NB4 (cell line): ENCODE measurements around the gene LRRC14B.

Experiments used
- CTCF ChIP-seq: IDR thresholded peaks from one replicate; pipeline ENCODE4 v1.5.1; 2012; ENCODE audit warnings: low read depth, low read length
- POLR2A ChIP-seq: IDR thresholded peaks from 2 replicates; pipeline ENCODE4 v1.6.1; 2011; ENCODE audit warnings: mild to moderate bottlenecking; ENCODE audit not compliant: insufficient read length; ENCODE audit errors: extremely low read depth

GRCh38 chr5:160173-160510 lies 31.2 kb upstream of the LRRC14B start:
- TF ChIP-seq CTCF (no peak), POLR2A (no peak)
